Testis (tissue), 2 donors: ENCODE results near the gene RPL11.

Experiments
- CTCF ChIP-seq, 3 experiments: fragments of 450-650 bp in 2 of 3; fragments of 200-600 bp in 1 of 3; sonication (generic) in 1 of 3; IDR thresholded peaks; one replicate each; pipeline ENCODE4 v1.5.1; 2016 to 2019; ENCODE audit warnings: antibody characterized with exemption in 3 of 3, mild to moderate bottlenecking in 2 of 3, moderate library complexity in 1 of 3
- POLR2A ChIP-seq: fragments of 450-650 bp; IDR thresholded peaks from one replicate; pipeline ENCODE4 v1.6.1; 2017; ENCODE audit warnings: antibody characterized with exemption, mild to moderate bottlenecking, moderate library complexity

DNA sequence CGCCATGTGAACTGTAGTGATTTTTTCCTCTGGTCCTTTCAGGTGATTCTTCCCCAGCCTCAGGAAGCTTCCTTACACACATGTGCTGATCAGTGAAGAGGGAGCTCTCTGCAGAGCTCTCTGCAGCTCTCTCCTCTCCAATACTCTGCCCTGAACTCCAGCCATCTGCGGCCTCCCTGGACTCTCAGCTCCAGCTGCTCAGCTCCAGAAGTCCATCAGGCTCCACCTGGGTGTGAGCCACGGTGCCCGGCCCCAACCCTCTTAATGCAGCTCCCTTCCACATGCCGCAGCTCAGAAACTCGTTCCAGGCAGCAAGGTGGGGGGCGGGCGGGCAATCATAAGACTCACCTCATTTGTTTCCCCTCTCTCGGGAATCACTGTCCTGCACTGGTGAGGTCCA, 30.9 kb upstream of the RPL11 start:
- TF ChIP-seq CTCF (IDR thresholded peaks at IDR 0.05) (no peak), POLR2A (no peak)
